Measurements from ENCODE around the gene CCL7.
"Not testable (repeated sequence)": the region's sequence is repeated elsewhere in the genome, so short reads cannot be mapped to it uniquely, and the experiment has no call there.

CCL7 gene

GRCh38 chr17:34269969-34270368 is at the start of gene CCL7:
TSS of gene CCL7 (plus strand) at chr17:34270221. CDS start at chr17:34270291, 70 bp downstream.
- no peaks in the 10 kb centered on the region for H3K36me3 Mint-ChIP-seq
- H3K4me1 Mint-ChIP-seq: no peaks in the 10 kb centered on the region
- no peak within 1 kb of the TSS for H3K27ac Mint-ChIP-seq
- no peak for ATAC-seq
- H3K4me3 Mint-ChIP-seq: no peak within 1 kb of the TSS
- no peaks in the 10 kb centered on the region for H3K9me3 Mint-ChIP-seq
- H3K27me3 Mint-ChIP-seq: peaks cover 92% of the 10 kb centered on the region

- H3K27ac Mint-ChIP-seq: no peak overlapping the region
- peaks cover 42% of the 10 kb centered on the region for H3K27me3 Mint-ChIP-seq
- H3K4me1 Mint-ChIP-seq: no peaks in the 10 kb centered on the region
- H3K9me3 Mint-ChIP-seq: no peaks in the 10 kb centered on the region
- no peaks in the 10 kb centered on the region for H3K36me3 Mint-ChIP-seq
- ATAC-seq: no peak
- H3K4me3 Mint-ChIP-seq: no peak overlapping the region
Measured at GRCh38 chr17:34220752-34221395, 49.1 kb upstream of the CCL7 start.

GRCh38 chr17:34221411-34221810 is 48.6 kb upstream of the CCL7 start:
- Mint-ChIP-seq H3K4me3 (no peak overlapping the region), H3K9me3 (no peaks in the 10 kb centered on the region)

GRCh38 chr17:34222722-34223497 is 47.1 kb upstream of the CCL7 start:
- no peaks in the 10 kb centered on the region for H3K4me1 Mint-ChIP-seq
- H3K27me3 Mint-ChIP-seq: peaks cover 32% of the 10 kb centered on the region

More at GRCh38 chr17:34221411-34221810, 48.6 kb upstream of the CCL7 start:
- Mint-ChIP-seq H3K4me1 (no peaks in the 10 kb centered on the region), H3K27ac (no peak overlapping the region), H3K36me3 (no peaks in the 10 kb centered on the region), H3K27me3 (peaks cover 37% of the 10 kb centered on the region)
- ATAC-seq: no peak

GRCh38 chr17:34225046-34225445 is 45.0 kb upstream of the CCL7 start:
- Mint-ChIP-seq H3K27ac (no peak overlapping the region), H3K4me1 (no peaks in the 10 kb centered on the region), H3K4me3 (no peak overlapping the region), H3K27me3 (peaks cover 54% of the 10 kb centered on the region), H3K9me3 (peaks cover 3% of the 10 kb centered on the region), H3K36me3 (no peaks in the 10 kb centered on the region)
- ATAC-seq: no peak

More at GRCh38 chr17:34222722-34223497, 47.1 kb upstream of the CCL7 start:
- Mint-ChIP-seq H3K36me3 (no peaks in the 10 kb centered on the region), H3K4me3 (no peak overlapping the region), H3K27ac (no peak overlapping the region), H3K9me3 (no peaks in the 10 kb centered on the region)
- ATAC-seq: no peak

GRCh38 chr17:34226011-34226743 is 43.8 kb upstream of the CCL7 start:
- ATAC-seq: no peak
- Mint-ChIP-seq H3K4me3 (no peak overlapping the region), H3K27me3 (peaks cover 60% of the 10 kb centered on the region), H3K4me1 (no peaks in the 10 kb centered on the region), H3K36me3 (no peaks in the 10 kb centered on the region), H3K27ac (no peak overlapping the region), H3K9me3 (peaks cover 8% of the 10 kb centered on the region)

- Mint-ChIP-seq H3K27ac (no peak overlapping the region), H3K4me1 (no peaks in the 10 kb centered on the region), H3K9me3 (peaks cover 8% of the 10 kb centered on the region), H3K27me3 (peaks cover 59% of the 10 kb centered on the region), H3K36me3 (no peaks in the 10 kb centered on the region), H3K4me3 (no peak overlapping the region)
- no peak for ATAC-seq
Measured at GRCh38 chr17:34226744-34227034, 43.3 kb upstream of the CCL7 start.

GRCh38 chr17:34227293-34227692 is 42.7 kb upstream of the CCL7 start:
- not testable (repeated sequence) for H3K9me3 Mint-ChIP-seq, H3K4me1 Mint-ChIP-seq, H3K36me3 Mint-ChIP-seq, H3K27ac Mint-ChIP-seq, ATAC-seq, H3K4me3 Mint-ChIP-seq
- peaks cover 53% of the 10 kb centered on the region for H3K27me3 Mint-ChIP-seq

GRCh38 chr17:34227707-34228106 is 42.3 kb upstream of the CCL7 start:
- ATAC-seq: no peak
- no peaks in the 10 kb centered on the region for H3K4me1 Mint-ChIP-seq
- no peak overlapping the region for H3K27ac Mint-ChIP-seq
- H3K4me3 Mint-ChIP-seq: no peak overlapping the region
- H3K27me3 Mint-ChIP-seq: peaks cover 51% of the 10 kb centered on the region
- no peaks in the 10 kb centered on the region for H3K36me3 Mint-ChIP-seq
- peaks cover 8% of the 10 kb centered on the region for H3K9me3 Mint-ChIP-seq

- Mint-ChIP-seq H3K4me1 (peaks cover 10% of the 10 kb centered on the region), H3K36me3 (no peaks in the 10 kb centered on the region), H3K27me3 (peaks cover 61% of the 10 kb centered on the region), H3K27ac (no peak overlapping the region), H3K9me3 (peaks cover 8% of the 10 kb centered on the region), H3K4me3 (no peak overlapping the region)
- no peak for ATAC-seq
Measured at GRCh38 chr17:34228781-34229180, 41.2 kb upstream of the CCL7 start.

GRCh38 chr17:34230342-34230741 is 39.7 kb upstream of the CCL7 start:
- no peak for ATAC-seq
- Mint-ChIP-seq H3K27me3 (peaks cover 56% of the 10 kb centered on the region), H3K36me3 (no peaks in the 10 kb centered on the region), H3K27ac (no peak overlapping the region), H3K4me1 (peaks cover 14% of the 10 kb centered on the region), H3K4me3 (no peak overlapping the region), H3K9me3 (peaks cover 8% of the 10 kb centered on the region)

- Mint-ChIP-seq H3K27me3 (peaks cover 34% of the 10 kb centered on the region), H3K27ac (no peak overlapping the region), H3K4me3 (no peak overlapping the region), H3K9me3 (peaks cover 7% of the 10 kb centered on the region), H3K36me3 (no peaks in the 10 kb centered on the region), H3K4me1 (peaks cover 26% of the 10 kb centered on the region)
- no peak for ATAC-seq
Measured at GRCh38 chr17:34234616-34235015, 35.4 kb upstream of the CCL7 start.

- H3K9me3 Mint-ChIP-seq: peaks cover 4% of the 10 kb centered on the region
- H3K27ac Mint-ChIP-seq: no peak overlapping the region
- H3K4me1 Mint-ChIP-seq: peaks cover 26% of the 10 kb centered on the region
- no peaks in the 10 kb centered on the region for H3K36me3 Mint-ChIP-seq
- no peak for ATAC-seq
- no peak overlapping the region for H3K4me3 Mint-ChIP-seq
- peaks cover 25% of the 10 kb centered on the region for H3K27me3 Mint-ChIP-seq
Measured at GRCh38 chr17:34235389-34236028, 34.5 kb upstream of the CCL7 start.

- Mint-ChIP-seq H3K36me3 (no peaks in the 10 kb centered on the region), H3K27ac (peak overlapping the region; percentile 2), H3K4me1 (peaks cover 26% of the 10 kb centered on the region), H3K4me3 (no peak overlapping the region), H3K9me3 (no peaks in the 10 kb centered on the region), H3K27me3 (peaks cover 17% of the 10 kb centered on the region)
- peak; percentile 54 for ATAC-seq
Measured at GRCh38 chr17:34236281-34236892, 33.6 kb upstream of the CCL7 start.

GRCh38 chr17:34237458-34237857 is 32.6 kb upstream of the CCL7 start:
- Mint-ChIP-seq H3K4me3 (no peak overlapping the region), H3K27me3 (peaks cover 15% of the 10 kb centered on the region), H3K4me1 (peaks cover 30% of the 10 kb centered on the region), H3K36me3 (no peaks in the 10 kb centered on the region), H3K27ac (no peak overlapping the region), H3K9me3 (no peaks in the 10 kb centered on the region)
- ATAC-seq: no peak

Measured in stimulated activated memory B cell treated with anti-CD40 and anti-IgM and Interleukin-4, amounts not matched to agents 10 μg/mL and 1 μg/mL and 100 μg/mL, for 72 hours (primary cell).